GM20431 (cell line): ENCODE measurements around the gene ATCAY.
"Not testable (repeated sequence)": the region's sequence is repeated elsewhere in the genome, so short reads cannot be mapped to it uniquely, and the experiment has no call there.

Experiments used
- in situ Hi-C: fragments of 300-500 bp; cut with MseI, MboI; formaldehyde crosslinking; loops from one replicate; pipeline ENCODE4 v1.15.0; 2020; ENCODE audit warnings: low sequenced_read_pairs; ENCODE audit not compliant: unreplicated experiment

The ATCAY gene

GRCh38 chr19:3897936-3898335 is 17.5 kb downstream of the ATCAY start:
- in situ Hi-C loops, result no loop called here

GRCh38 chr19:3898426-3898825 is 17.9 kb downstream of the ATCAY start:
- in situ Hi-C loops, result no loop called here

GRCh38 chr19:3899531-3900294 is 19.2 kb downstream of the ATCAY start:
- in situ Hi-C loops, result no loop called here

GRCh38 chr19:3902317-3902973 is 22.0 kb downstream of the ATCAY start:
- in situ Hi-C loops, result no loop called here

- in situ Hi-C loops, result no loop called here
Observed at GRCh38 chr19:3904233-3904632, 23.7 kb downstream of the ATCAY start.

GRCh38 chr19:3907626-3908265 is 27.3 kb downstream of the ATCAY start:
- in situ Hi-C loops, result no loop called here

- in situ Hi-C loops, result no loop called here
Observed at GRCh38 chr19:3908266-3909054, 28.0 kb downstream of the ATCAY start.

- in situ Hi-C loops, result no loop called here
Observed at GRCh38 chr19:3910105-3910504, 29.6 kb downstream of the ATCAY start.

- in situ Hi-C loops, result no loop called here
Observed at GRCh38 chr19:3914199-3914598, 33.7 kb downstream of the ATCAY start.

- in situ Hi-C loops, result no loop called here
Observed at GRCh38 chr19:3916033-3916432, 35.5 kb downstream of the ATCAY start.

- in situ Hi-C loops, result no loop called here
Observed at GRCh38 chr19:3919793-3920192, 39.3 kb downstream of the ATCAY start.

GRCh38 chr19:3923096-3923758 is 42.7 kb downstream of the ATCAY start:
- in situ Hi-C loops, result no loop called here

- in situ Hi-C loops, result no loop called here
Observed at GRCh38 chr19:3923912-3924311, 43.4 kb downstream of the ATCAY start.

- in situ Hi-C loops, result no loop called here
Observed at GRCh38 chr19:3931041-3931440, 50.6 kb downstream of the ATCAY start.

GRCh38 chr19:3932931-3933810 is 52.7 kb downstream of the ATCAY start, which contains the start of gene NMRK2:
NMRK2 (plus strand) TSS chr19:3933069; CDS start chr19:3933672, 603 bp downstream.
- in situ Hi-C loops, result no loop called here

- in situ Hi-C loops, result no loop called here
Observed at GRCh38 chr19:3936506-3937442, 56.3 kb downstream of the ATCAY start.

GRCh38 chr19:3938300-3938950 is 57.9 kb downstream of the ATCAY start:
- in situ Hi-C loops, result not testable (repeated sequence)
